Lung (tissue), 12 donors: Measurements from ENCODE around the gene CCDC40. TPM values are rescaled to one million over a fixed set of nuclear protein-coding genes. Genes with fewer than 3 reads are reported as not detected.

Experiments
- ATAC-seq: fragments of 200-7000 bp; cut with Tn5 transposase; one replicate; pipeline ENCODE4 v1.9.1; 2020; ENCODE audit warnings: moderate number of reproducible peaks; ENCODE audit not compliant: insufficient read depth, low FRiP score
- DNase-seq, 3 donors: peaks; one replicate each; pipeline ENCODE4 v3.0.0-alpha.2; 2013 to 2017
- H3K27ac ChIP-seq, 2 donors: one replicate each; pipeline ENCODE4 v1.5.1; 2013; ENCODE audit warnings: mild to moderate bottlenecking in 2 of 2, moderate library complexity in 2 of 2, control low read depth in 1 of 2, inconsistent platforms in 1 of 2, low read depth in 1 of 2, low read length in 1 of 2
- H3K27me3 ChIP-seq, 3 donors: one replicate each; pipeline ENCODE4 v1.5.1; 2013; ENCODE audit warnings: low read length in 2 of 3; ENCODE audit not compliant: control insufficient read depth in 3 of 3, insufficient read depth in 3 of 3
- H3K36me3 ChIP-seq, 4 donors: one replicate each; pipeline ENCODE4 v1.5.1; 2013; ENCODE audit warnings: low read length in 4 of 4, mild to moderate bottlenecking in 1 of 4, moderate library complexity in 1 of 4; ENCODE audit not compliant: control insufficient read depth in 4 of 4, insufficient read depth in 4 of 4
- H3K4me1 ChIP-seq, 5 donors: one replicate each; pipeline ENCODE4 v1.5.1; 2013; ENCODE audit warnings: low read length in 5 of 5, mild to moderate bottlenecking in 2 of 5, moderate library complexity in 1 of 5; ENCODE audit not compliant: control insufficient read depth in 5 of 5, insufficient read depth in 5 of 5
- H3K4me3 ChIP-seq: one replicate; pipeline ENCODE4 v1.5.1; 2013; ENCODE audit warnings: mild to moderate bottlenecking, control low read depth, moderate library complexity
- H3K9ac ChIP-seq, 2 donors: one replicate each; pipeline ENCODE4 v1.5.1; 2013; ENCODE audit warnings: low read length in 2 of 2, control low read depth in 1 of 2; ENCODE audit not compliant: insufficient read depth in 1 of 2
- H3K9me3 ChIP-seq, 4 donors: one replicate each; pipeline ENCODE4 v1.5.1; 2013; ENCODE audit warnings: low read length in 3 of 4, mild to moderate bottlenecking in 1 of 4, moderate library complexity in 1 of 4; ENCODE audit not compliant: control insufficient read depth in 4 of 4, insufficient read depth in 3 of 4
- WGBS, 2 donors: extraction: QIAGEN DNeasy Blood & Tissue Kit; methylation state at CpG; one replicate each; pipeline ENCODE4 v1.1.7; 2013; 5-methylcytosine and 5-hydroxymethylcytosine counted together
- polyA plus RNA-seq, 2 donors: library from polyadenylated mRNA; stranded (reverse); fragments of 200-250 nt; gene quantifications; one replicate each; pipeline ENCODE4 v1.2.1, GENCODE V29; 2013
- total RNA-seq, 2 donors: library from RNA; depleted of rRNA in 1 of 2; stranded (reverse); fragments of >200 nt in 1 of 2; gene quantifications; one replicate each; pipeline ENCODE4 v1.2.1, GENCODE V29; 2014 to 2021
- TF ChIP-seq, protein P1 (sequence below): IDR thresholded peaks from 2 replicates; pipeline ENCODE4 v1.5.1; 2012; ENCODE audit warnings: mild to moderate bottlenecking; ENCODE audit errors: control extremely low read depth, extremely low read depth
- donor health status: control.
- donor health status: control.
- donor health status: Bipolar disorder and iron deficiency.
- donor health status: healthy.
- donor health status: DM: yes; HTN: yes; CAD: no.

Gene CCDC40
- total and polyA plus RNA-seq, 4 donors, result 6.0 to 34.5 (median 7.3) TPM

DNA sequence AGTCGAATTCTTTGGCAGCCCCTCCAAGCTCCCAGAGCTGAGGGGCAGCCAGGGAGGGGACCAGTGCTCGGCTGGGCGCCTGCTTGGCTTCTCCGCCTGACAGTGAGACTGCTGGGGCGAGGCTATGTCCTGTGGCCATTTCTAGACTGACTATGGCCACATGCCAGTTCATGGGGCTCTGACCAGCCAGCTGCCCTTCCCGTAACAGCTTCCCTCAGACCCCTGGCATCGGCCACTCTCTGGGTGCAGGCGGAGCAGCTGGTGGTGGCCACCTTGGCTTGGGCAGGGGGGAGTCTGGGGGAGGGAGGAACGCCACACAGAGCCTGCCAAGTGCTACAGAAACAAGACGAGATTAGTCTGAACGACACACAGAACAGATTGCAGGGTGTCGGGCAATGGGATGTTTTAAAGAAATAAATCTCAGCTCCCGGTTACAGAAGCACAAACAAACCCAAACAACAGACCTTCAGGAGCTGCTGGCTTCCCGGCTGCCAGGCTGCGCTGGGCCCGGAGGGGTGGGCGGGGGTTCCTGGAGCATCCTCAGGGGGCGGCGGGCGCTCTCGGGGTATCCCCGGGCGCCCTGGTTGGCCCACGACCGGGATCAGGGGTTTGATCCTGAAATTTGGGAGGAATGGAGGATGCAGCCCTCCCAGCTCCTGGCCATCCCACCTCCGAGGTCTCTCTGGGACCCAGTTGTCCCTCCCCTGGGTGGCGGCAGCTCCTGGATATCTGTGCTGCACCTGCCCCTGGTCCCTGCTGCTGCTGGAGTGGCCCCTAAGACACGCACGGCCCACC is 35.3 kb upstream of the CCDC40 start:
- H3K9me3 ChIP-seq, result no peaks in the 10 kb centered on the region
- TF ChIP-seq, protein P1, sequence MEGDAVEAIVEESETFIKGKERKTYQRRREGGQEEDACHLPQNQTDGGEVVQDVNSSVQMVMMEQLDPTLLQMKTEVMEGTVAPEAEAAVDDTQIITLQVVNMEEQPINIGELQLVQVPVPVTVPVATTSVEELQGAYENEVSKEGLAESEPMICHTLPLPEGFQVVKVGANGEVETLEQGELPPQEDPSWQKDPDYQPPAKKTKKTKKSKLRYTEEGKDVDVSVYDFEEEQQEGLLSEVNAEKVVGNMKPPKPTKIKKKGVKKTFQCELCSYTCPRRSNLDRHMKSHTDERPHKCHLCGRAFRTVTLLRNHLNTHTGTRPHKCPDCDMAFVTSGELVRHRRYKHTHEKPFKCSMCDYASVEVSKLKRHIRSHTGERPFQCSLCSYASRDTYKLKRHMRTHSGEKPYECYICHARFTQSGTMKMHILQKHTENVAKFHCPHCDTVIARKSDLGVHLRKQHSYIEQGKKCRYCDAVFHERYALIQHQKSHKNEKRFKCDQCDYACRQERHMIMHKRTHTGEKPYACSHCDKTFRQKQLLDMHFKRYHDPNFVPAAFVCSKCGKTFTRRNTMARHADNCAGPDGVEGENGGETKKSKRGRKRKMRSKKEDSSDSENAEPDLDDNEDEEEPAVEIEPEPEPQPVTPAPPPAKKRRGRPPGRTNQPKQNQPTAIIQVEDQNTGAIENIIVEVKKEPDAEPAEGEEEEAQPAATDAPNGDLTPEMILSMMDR, result no peak
- peaks cover 0 to 6% (median 4%) of the 10 kb centered on the region in 4 donors for H3K36me3 ChIP-seq
- 93 to 97% methylated on average over 25 to 29 of the region's 29 CpGs for WGBS, 2 donors
- H3K9ac ChIP-seq, result no peak overlapping the region
- H3K4me3 ChIP-seq, result no peak overlapping the region
- no peak overlapping the region for H3K27ac ChIP-seq
- no peak for ATAC-seq
- DNase-seq, result no peak
- no peaks in the 10 kb centered on the region for H3K4me1 ChIP-seq
- H3K27me3 ChIP-seq, result no peaks in the 10 kb centered on the region

DNA sequence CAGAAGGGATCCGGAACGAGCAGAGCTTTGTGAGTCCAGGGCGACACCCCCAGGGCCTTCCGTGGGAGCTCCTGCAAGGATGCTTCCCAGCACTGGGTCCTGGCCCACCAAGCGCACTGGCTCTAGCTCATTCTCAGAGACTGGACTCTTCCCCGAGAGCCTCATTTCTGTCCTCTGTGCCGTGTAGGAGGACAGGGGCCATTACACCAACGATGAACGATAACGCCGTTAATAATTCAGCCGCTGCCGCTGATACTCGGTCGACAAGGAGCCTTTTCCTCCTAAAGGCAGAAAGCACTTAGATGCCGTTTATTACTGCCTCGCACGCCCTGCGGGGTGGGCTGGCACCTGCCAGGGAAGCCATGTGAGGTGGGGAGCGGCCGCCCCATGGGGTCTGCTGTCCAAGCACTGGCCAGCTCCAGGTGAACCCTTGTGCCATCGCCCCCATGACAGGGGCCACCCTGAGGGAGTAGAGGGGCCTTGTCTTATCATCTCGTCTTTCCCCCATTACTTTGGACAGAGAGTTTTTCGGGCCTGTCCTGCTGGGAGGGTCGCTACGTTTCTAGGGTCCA is 34.3 kb upstream of the CCDC40 start:
- Histone ChIP-seq H3K4me3 (no peak overlapping the region), H3K9me3 (no peaks in the 10 kb centered on the region), H3K36me3 (peaks cover 0 to 6% (median 4%) of the 10 kb centered on the region in 4 donors), H3K4me1 (no peaks in the 10 kb centered on the region), H3K27ac (no peak overlapping the region), H3K9ac (no peak overlapping the region), H3K27me3 (no peaks in the 10 kb centered on the region)
- DNase-seq, result no peak
- no peak for ATAC-seq
- 96% methylated on average over 26 of the region's 26 CpGs for WGBS, 2 donors
- TF ChIP-seq, protein P1, result no peak

DNA sequence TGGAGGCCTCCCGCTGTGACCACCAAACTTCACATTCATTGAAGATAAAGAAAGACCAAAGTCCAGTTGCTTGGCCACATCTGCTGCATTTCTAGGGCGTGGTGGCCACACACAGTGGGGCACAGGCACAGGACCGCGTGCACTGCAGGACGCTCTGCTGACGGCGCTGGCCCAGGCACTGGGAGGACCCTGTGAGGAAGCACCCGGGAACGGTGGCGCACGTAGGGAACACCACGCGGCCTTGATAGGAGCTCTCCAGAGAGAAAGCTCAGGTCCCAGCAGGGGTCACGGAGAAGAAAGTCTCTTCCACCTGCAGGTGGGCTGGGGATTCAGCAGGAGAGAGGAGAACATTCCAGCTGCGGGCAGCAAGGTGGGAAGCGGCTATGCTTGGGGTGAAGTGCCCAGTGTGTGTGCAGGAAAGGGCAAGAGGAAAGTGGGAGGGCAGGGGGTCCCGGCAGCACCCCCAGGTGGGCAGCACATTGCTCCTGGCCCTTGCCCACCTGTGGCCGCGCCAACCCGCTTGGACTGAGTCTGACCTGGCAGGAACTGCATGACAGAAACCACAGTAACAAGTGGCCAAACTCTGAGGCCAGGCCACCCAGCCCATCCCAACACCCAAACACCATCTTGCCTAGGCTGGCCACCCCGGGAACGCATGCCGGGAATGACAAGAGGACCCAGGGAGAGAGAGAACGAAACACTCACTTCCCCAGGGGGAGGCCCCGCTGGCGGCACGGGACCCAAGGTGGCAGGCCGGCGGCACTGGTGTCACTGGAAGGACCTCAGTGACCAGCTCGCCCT is 33.6 kb upstream of the CCDC40 start:
- no peak for ATAC-seq
- TF ChIP-seq, protein P1, result no peak
- no peak for DNase-seq
- H3K27ac ChIP-seq, result no peak overlapping the region
- H3K4me3 ChIP-seq, result no peak overlapping the region
- peaks cover 0 to 6% (median 4%) of the 10 kb centered on the region in 4 donors for H3K36me3 ChIP-seq
- 94 to 95% methylated on average over 30 of the region's 30 CpGs for WGBS, 2 donors
- no peaks in the 10 kb centered on the region for H3K9me3 ChIP-seq
- no peaks in the 10 kb centered on the region for H3K4me1 ChIP-seq
- no peak overlapping the region for H3K9ac ChIP-seq
- no peaks in the 10 kb centered on the region for H3K27me3 ChIP-seq
